ENCODE measurements around the gene P2RY2. TPM values are rescaled to one million over a fixed set of nuclear protein-coding genes. Genes with fewer than 3 reads are reported as not detected.
"Not testable (repeated sequence)": the region's sequence is repeated elsewhere in the genome, so short reads cannot be mapped to it uniquely, and the experiment has no call there.

Gene P2RY2
- total RNA-seq, 2 donors from 2014 or later: 9.5 to 14.7 TPM

- no peaks in the 10 kb centered on the region for H3K36me3 ChIP-seq
- H3K27me3 ChIP-seq: no peaks in the 10 kb centered on the region
- peaks cover 0 to 23% of the 10 kb centered on the region in 2 donors for H3K4me1 ChIP-seq
- no peak for TF ChIP-seq CTCF (IDR thresholded peaks at IDR 0.05)
- no peaks in the 10 kb centered on the region for H3K9me3 ChIP-seq
- H3K4me3 ChIP-seq: no peak overlapping the region
- no peak overlapping the region for H3K27ac ChIP-seq
- no peak for DNase-seq (ENCODE audit: low spot score)
Observed at GRCh38 chr11:73228268-73229134, 10.4 kb downstream of the P2RY2 start.

- H3K4me3 ChIP-seq: no peak overlapping the region
- H3K27me3 ChIP-seq: no peaks in the 10 kb centered on the region
- H3K9me3 ChIP-seq: no peaks in the 10 kb centered on the region
- no peaks in the 10 kb centered on the region for H3K36me3 ChIP-seq
- no peak for TF ChIP-seq CTCF (IDR thresholded peaks at IDR 0.05)
- peaks cover 0 to 25% of the 10 kb centered on the region in 2 donors for H3K4me1 ChIP-seq
- DNase-seq (ENCODE audit: low spot score): no peak
- H3K27ac ChIP-seq: peak overlapping the region in 1 of 2 donors; percentile 11
Observed at GRCh38 chr11:73229321-73229895, 11.3 kb downstream of the P2RY2 start.

- Histone ChIP-seq H3K4me1 (peaks cover 0 to 25% of the 10 kb centered on the region in 2 donors), H3K27me3 (no peaks in the 10 kb centered on the region), H3K27ac (peak overlapping the region in 1 of 2 donors; percentile 11), H3K9me3 (no peaks in the 10 kb centered on the region), H3K36me3 (peaks cover 7% of the 10 kb centered on the region), H3K4me3 (no peak overlapping the region)
- no peak for TF ChIP-seq CTCF (IDR thresholded peaks at IDR 0.05)
- DNase-seq (ENCODE audit: low spot score): no peak
Observed at GRCh38 chr11:73229896-73230875, 12.1 kb downstream of the P2RY2 start.

- H3K27ac ChIP-seq: no peak overlapping the region
- H3K27me3 ChIP-seq: no peaks in the 10 kb centered on the region
- H3K36me3 ChIP-seq: peaks cover 7% of the 10 kb centered on the region
- DNase-seq (ENCODE audit: low spot score): no peak
- H3K4me3 ChIP-seq: no peak overlapping the region
- no peak for TF ChIP-seq CTCF (IDR thresholded peaks at IDR 0.05)
- peaks cover 0 to 25% of the 10 kb centered on the region in 2 donors for H3K4me1 ChIP-seq
- no peaks in the 10 kb centered on the region for H3K9me3 ChIP-seq
Observed at GRCh38 chr11:73230931-73231330, 12.8 kb downstream of the P2RY2 start.

GRCh38 chr11:73232487-73232886 is 14.4 kb downstream of the P2RY2 start:
- DNase-seq (ENCODE audit: low spot score); H3K4me3 ChIP-seq; H3K9me3 ChIP-seq; H3K36me3 ChIP-seq; H3K27ac ChIP-seq; H3K27me3 ChIP-seq: not testable (repeated sequence)
- H3K4me1 ChIP-seq: peaks cover 0 to 32% of the 10 kb centered on the region in 2 donors

All from right atrium auricular region (tissue), 2 donors.